Right atrium auricular region (tissue), 2 donors: Measurements from ENCODE around the gene KCNJ2. TPM values are rescaled to one million over a fixed set of nuclear protein-coding genes. Genes with fewer than 3 reads are reported as not detected.

Experiments
- DNase-seq: peaks from one replicate; pipeline ENCODE4 v3.0.0-alpha.2; 2019; ENCODE audit warnings: low spot score
- H3K27ac ChIP-seq, 2 donors: fragments of 200-600 bp; sonication (generic); 1 replicate in 1 of 2; 2 replicates in 1 of 2; pipeline ENCODE4 v1.5.1; 2016 to 2019
- H3K27me3 ChIP-seq, 2 donors: fragments of 200-600 bp; sonication (generic); one replicate each; pipeline versions ENCODE4 v1.5.1 to v1.6.0; 2017 to 2019
- H3K36me3 ChIP-seq: fragments of 200-600 bp; sonication (generic); one replicate; pipeline ENCODE4 v1.5.1; 2016
- H3K4me1 ChIP-seq, 2 donors: fragments of 200-600 bp; sonication (generic); one replicate each; pipeline versions ENCODE4 v1.5.1 to v1.6.0; 2017 to 2019
- H3K4me3 ChIP-seq, 2 donors: fragments of 200-600 bp; sonication (generic); 1 replicate in 1 of 2; 2 replicates in 1 of 2; pipeline ENCODE4 v1.5.1; 2017 to 2019; ENCODE audit warnings: mild to moderate bottlenecking in 1 of 2, moderate library complexity in 1 of 2
- H3K9me3 ChIP-seq, 2 donors: fragments of 200-600 bp; sonication (generic); one replicate each; pipeline ENCODE4 v1.5.1; 2019
- total RNA-seq, 2 donors: library from RNA; depleted of rRNA; stranded (reverse); fragments of >200 nt; gene quantifications; one replicate each; pipeline ENCODE4 v1.1.0, GENCODE V29; 2016
- TF ChIP-seq, protein P1 (sequence below), 2 donors: fragments of 200-600 bp; sonication (generic); IDR thresholded peaks; one replicate each; pipeline ENCODE4 v1.5.1; 2019; ENCODE audit warnings: antibody characterized with exemption in 2 of 2

Gene KCNJ2
- total RNA-seq, 2 donors from 2014 or later: 7.2 to 10.7 TPM

DNA sequence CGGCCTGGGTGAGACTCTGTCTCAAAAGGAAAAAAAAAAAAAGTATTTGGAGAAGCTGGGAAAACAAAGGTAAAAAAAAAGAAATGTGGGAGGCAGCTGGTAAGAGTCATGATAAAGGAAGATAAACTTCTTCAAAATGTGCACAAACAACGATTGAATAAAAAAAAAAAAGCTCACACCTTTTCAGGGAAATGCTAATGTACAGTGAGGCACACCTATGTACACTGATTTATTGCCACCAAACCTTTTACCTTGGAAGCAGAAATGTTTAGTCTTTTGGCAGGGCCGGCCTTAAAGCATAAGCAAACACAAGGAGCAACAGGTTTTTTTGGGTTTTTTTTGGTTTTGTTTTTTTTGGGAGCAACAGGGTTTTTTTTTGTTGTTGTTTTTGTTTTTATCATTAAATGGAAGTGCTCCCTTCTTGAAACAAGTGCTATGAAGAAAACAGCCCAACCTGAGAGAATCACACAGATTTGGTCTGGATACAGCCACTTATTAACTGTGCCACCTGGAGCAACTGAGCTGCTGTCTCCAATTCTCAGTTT, 29.8 kb upstream of the KCNJ2 start:
- DNase-seq: no peak
- no peak overlapping the region for H3K27ac ChIP-seq
- no peaks in the 10 kb centered on the region for H3K9me3 ChIP-seq
- TF ChIP-seq, protein P1, sequence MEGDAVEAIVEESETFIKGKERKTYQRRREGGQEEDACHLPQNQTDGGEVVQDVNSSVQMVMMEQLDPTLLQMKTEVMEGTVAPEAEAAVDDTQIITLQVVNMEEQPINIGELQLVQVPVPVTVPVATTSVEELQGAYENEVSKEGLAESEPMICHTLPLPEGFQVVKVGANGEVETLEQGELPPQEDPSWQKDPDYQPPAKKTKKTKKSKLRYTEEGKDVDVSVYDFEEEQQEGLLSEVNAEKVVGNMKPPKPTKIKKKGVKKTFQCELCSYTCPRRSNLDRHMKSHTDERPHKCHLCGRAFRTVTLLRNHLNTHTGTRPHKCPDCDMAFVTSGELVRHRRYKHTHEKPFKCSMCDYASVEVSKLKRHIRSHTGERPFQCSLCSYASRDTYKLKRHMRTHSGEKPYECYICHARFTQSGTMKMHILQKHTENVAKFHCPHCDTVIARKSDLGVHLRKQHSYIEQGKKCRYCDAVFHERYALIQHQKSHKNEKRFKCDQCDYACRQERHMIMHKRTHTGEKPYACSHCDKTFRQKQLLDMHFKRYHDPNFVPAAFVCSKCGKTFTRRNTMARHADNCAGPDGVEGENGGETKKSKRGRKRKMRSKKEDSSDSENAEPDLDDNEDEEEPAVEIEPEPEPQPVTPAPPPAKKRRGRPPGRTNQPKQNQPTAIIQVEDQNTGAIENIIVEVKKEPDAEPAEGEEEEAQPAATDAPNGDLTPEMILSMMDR (IDR thresholded peaks at IDR 0.05): no peak
- no peaks in the 10 kb centered on the region for H3K36me3 ChIP-seq
- H3K4me1 ChIP-seq: peaks cover 0 to 9% of the 10 kb centered on the region in 2 donors
- H3K27me3 ChIP-seq: no peaks in the 10 kb centered on the region
- H3K4me3 ChIP-seq: no peak overlapping the region

DNA sequence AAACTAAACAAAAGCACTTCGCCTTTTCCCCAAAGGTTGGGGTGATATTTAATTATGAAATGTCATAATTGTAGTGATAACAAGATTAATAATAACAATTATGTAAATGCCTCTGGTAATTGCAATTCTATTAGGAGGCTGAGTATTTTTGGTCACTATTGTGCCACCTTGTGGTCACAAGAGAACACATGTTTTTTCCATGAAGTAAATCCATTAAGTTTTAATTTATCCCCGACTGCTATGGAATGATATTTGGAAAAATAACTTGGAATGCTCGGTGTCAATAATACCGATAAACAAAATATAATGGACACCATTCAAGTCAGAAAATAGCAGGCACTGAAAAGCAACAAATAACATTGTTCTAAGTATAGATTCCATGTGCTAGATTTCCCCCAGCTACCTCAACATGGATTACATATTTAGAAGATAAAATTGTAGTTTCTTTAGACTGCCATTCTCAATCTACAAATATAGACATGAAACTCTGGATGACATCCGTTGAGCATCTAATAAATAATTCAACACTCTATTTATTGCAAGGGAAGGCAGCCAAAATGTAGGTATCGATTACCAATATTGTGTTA, 25.0 kb upstream of the KCNJ2 start:
- TF ChIP-seq, protein P1 (IDR thresholded peaks at IDR 0.05): peak; percentile 60 to 81
- DNase-seq: no peak
- no peaks in the 10 kb centered on the region for H3K27me3 ChIP-seq
- no peaks in the 10 kb centered on the region for H3K4me1 ChIP-seq
- no peak overlapping the region for H3K4me3 ChIP-seq
- H3K27ac ChIP-seq: no peak overlapping the region
- no peaks in the 10 kb centered on the region for H3K36me3 ChIP-seq
- no peaks in the 10 kb centered on the region for H3K9me3 ChIP-seq

DNA sequence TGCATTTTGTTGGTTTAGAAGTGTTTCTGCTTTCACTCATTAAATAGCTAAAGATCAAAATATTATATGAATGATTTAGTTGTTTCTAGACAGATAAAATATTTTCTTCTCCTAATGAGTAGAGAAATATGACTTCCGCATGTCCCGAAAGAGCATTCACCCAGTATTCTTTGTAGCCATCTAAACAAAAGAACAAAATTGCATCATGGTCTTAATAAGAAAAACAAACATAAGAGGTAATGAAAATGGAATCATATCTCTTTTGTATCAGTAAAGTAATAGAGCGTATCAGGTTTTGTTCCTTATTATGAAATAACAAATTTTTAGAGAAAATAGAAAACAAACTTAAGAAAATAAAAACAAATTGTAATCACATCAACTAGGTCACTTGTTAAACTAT, 16.1 kb upstream of the KCNJ2 start:
- H3K9me3 ChIP-seq: no peaks in the 10 kb centered on the region
- no peaks in the 10 kb centered on the region for H3K36me3 ChIP-seq
- no peak overlapping the region for H3K4me3 ChIP-seq
- H3K4me1 ChIP-seq: no peaks in the 10 kb centered on the region
- TF ChIP-seq, protein P1 (IDR thresholded peaks at IDR 0.05): no peak
- H3K27ac ChIP-seq: no peak overlapping the region
- no peaks in the 10 kb centered on the region for H3K27me3 ChIP-seq
- DNase-seq: no peak

DNA sequence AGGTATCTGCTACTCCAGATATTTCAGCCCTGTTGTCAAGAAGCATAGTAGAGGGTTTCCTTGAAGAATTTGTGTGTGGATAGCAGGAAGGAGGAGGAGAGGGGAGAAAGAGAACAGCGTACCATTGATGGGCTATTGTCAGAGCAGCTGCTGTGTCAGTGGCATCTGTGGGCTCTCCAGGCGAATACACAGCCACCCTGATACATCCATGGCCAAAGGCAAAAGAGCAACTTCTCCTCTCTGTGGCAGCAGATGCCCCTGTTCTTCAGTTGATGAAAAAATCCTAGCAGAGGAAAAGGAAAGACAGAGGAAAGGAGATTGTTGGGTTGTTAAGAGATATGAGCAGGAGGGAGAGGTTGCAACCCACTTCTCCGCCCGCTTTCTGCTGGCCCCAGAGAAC, 12.2 kb upstream of the KCNJ2 start:
- H3K9me3 ChIP-seq: no peaks in the 10 kb centered on the region
- TF ChIP-seq, protein P1 (IDR thresholded peaks at IDR 0.05): no peak
- no peak overlapping the region for H3K4me3 ChIP-seq
- no peak for DNase-seq
- H3K27me3 ChIP-seq: no peaks in the 10 kb centered on the region
- no peaks in the 10 kb centered on the region for H3K4me1 ChIP-seq
- no peaks in the 10 kb centered on the region for H3K36me3 ChIP-seq
- H3K27ac ChIP-seq: no peak overlapping the region

DNA sequence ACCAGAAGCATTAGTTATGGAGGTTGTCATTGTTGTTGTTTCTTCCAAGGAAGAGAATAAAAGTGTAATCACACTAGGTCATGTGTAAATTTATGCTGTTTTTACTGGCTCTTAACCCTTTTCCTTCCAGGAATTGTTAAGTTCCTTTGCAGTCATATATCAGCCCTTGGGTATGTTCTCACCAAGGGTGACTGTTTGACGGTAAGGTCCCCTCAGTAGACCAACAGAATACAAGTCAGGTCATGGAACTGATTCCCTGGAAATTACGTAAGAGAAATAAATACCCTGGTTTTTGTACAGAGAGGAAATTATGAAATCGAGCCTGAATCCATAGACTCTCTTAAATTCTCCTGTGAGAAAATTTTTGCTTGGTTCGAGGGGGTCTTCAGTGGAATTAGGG, 11.2 kb upstream of the KCNJ2 start:
- no peak overlapping the region for H3K27ac ChIP-seq
- no peaks in the 10 kb centered on the region for H3K4me1 ChIP-seq
- DNase-seq: no peak
- H3K9me3 ChIP-seq: no peaks in the 10 kb centered on the region
- TF ChIP-seq, protein P1 (IDR thresholded peaks at IDR 0.05): no peak
- H3K27me3 ChIP-seq: no peaks in the 10 kb centered on the region
- H3K4me3 ChIP-seq: no peak overlapping the region
- no peaks in the 10 kb centered on the region for H3K36me3 ChIP-seq

DNA sequence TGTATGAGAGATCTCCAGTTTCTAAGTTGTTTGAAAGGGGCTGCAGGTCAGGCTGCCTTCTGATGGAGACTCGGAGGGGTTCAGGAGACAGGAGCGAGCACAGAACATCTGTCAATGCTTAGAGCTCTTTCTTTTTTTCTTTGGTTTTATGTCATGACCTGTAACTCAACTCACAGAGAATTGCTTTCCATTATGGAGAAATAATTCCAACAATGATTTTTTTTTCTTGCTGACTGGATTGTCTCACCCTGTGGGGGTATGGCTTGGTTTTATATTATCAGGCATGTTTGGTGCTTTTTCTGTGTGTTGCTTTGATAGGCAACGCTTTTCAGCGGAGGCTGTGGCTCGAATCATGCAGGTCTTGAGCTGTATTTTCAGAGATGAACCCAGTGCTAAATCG, 10.7 kb upstream of the KCNJ2 start:
- Histone ChIP-seq H3K4me3 (no peak overlapping the region), H3K27ac (no peak overlapping the region), H3K9me3 (no peaks in the 10 kb centered on the region), H3K27me3 (no peaks in the 10 kb centered on the region), H3K4me1 (no peaks in the 10 kb centered on the region), H3K36me3 (no peaks in the 10 kb centered on the region)
- DNase-seq: no peak
- TF ChIP-seq, protein P1 (IDR thresholded peaks at IDR 0.05): no peak
